ENCODE data around the gene BCAR1. TPM values are rescaled to one million over a fixed set of nuclear protein-coding genes. Genes with fewer than 3 reads are reported as not detected.
A peak's percentile ranks its signal among the peaks of the same experiment; 100 is the strongest.
"Not testable (repeated sequence)": the region's sequence is repeated elsewhere in the genome, so short reads cannot be mapped to it uniquely, and the experiment has no call there.

The BCAR1 gene
- total and polyA plus RNA-seq, 9 donors, result 33.4 to 67.4 (median 56.5) TPM

DNA sequence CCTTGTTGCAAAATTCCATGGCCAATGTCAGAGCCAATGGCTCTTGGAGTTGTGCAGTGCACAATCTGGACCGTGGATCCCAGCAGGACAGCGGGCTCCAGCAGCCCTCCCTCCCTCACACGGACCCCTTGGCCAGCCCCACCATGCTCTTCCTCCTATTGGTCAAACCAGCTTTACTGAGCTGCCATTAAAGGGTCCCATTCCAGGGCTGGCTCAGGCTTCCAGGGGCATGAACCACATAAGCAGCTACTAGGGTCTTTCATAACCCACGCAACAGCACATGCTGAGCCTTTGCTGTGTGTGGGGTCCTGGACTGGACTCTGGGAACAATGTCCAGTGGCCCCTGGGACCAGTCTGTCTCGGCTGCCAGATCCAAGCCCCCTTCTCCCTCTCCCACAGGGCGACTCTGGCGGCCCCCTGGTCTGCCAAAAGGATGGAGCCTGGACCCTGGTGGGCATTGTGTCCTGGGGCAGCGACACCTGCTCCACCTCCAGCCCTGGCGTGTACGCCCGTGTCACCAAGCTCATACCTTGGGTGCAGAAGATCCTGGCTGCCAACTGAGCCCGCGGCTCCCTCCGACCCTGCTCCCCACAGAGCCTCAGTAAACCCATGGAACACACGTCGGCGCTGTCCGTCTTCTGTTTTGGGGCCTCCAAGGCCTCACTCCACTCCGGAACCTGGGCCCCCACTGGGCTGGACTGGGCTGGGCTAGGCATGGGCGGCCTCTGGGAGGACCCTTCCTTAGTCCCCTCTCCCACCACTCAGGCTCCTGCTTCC lies 26.9 kb downstream of the BCAR1 start:
- no peak overlapping the region for H3K27ac ChIP-seq (ENCODE audit: low read length)
- H3K4me1 ChIP-seq (ENCODE audit: control insufficient read depth, insufficient read depth, low read length), result peaks cover 10% of the 10 kb centered on the region
- no peak overlapping the region for H3K4me3 ChIP-seq (ENCODE audit: low read length)
- peaks cover 4% of the 10 kb centered on the region for H3K27me3 ChIP-seq (ENCODE audit: control insufficient read depth, insufficient read depth, low read length)
- H3K9me3 ChIP-seq (replicated peaks; ENCODE audit: control insufficient read depth, low read depth, low read length), result no peaks in the 10 kb centered on the region
- H3K36me3 ChIP-seq (ENCODE audit: control insufficient read depth, insufficient read depth, low read length), result peaks cover 20% of the 10 kb centered on the region
- 65% methylated on average over 20 of the region's 20 CpGs for WGBS (ENCODE audit: insufficient coverage)
- no peak for DNase-seq

DNA sequence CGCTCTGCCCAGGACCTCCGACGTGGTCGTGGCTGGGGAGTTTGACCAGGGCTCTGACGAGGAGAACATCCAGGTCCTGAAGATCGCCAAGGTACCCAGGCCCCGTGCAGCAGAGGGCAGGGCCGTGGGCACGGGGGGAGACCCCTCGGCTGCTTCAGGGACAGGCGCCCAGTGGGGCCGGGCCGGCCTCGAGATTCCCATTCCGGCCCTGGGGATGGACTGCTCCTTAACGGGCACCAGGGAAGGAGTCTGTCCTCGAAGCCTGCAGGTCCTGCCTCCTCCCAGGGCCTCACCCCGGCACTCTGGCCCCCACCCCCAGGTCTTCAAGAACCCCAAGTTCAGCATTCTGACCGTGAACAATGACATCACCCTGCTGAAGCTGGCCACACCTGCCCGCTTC lies 28.3 kb downstream of the BCAR1 start:
- no CpG with 5 or more reads among the region's 20 CpGs for WGBS (ENCODE audit: insufficient coverage)
- H3K4me3 ChIP-seq (ENCODE audit: low read length); H3K27me3 ChIP-seq (ENCODE audit: control insufficient read depth, insufficient read depth, low read length); H3K36me3 ChIP-seq (ENCODE audit: control insufficient read depth, insufficient read depth, low read length); DNase-seq; H3K9me3 ChIP-seq (replicated peaks; ENCODE audit: control insufficient read depth, low read depth, low read length); H3K27ac ChIP-seq (ENCODE audit: low read length): not testable (repeated sequence)
- peaks cover 17% of the 10 kb centered on the region for H3K4me1 ChIP-seq (ENCODE audit: control insufficient read depth, insufficient read depth, low read length)

DNA sequence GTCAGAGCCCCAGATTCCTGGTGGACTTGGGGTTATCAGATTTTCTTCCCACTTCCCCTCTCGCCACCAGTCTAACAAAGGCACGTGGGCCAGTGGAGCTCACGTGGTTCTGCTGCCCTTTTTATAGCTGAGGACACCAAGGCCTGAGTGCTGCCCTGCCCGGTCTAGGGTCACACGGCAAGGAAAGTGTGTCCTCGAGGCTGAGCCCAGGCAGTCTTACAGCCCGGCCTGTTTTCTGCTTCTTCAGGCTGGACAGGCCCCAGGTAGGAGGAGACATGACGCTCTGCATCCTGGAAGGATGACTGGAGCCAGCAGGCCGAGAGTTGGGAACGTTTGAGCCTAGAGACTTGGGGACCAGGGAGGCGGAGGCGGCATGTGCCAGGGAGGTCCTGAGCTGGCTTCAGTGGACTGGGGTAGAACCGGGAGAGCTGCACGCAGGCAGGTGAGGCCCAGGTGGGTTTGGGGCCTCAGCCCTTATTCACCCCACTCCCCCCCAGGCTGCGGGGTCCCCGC lies 29.1 kb downstream of the BCAR1 start:
- 26% methylated on average over 7 of the region's 16 CpGs for WGBS (ENCODE audit: insufficient coverage)
- H3K27ac ChIP-seq (ENCODE audit: low read length), result peak overlapping the region; percentile 20
- H3K9me3 ChIP-seq (replicated peaks; ENCODE audit: control insufficient read depth, low read depth, low read length), result no peaks in the 10 kb centered on the region
- H3K4me1 ChIP-seq (ENCODE audit: control insufficient read depth, insufficient read depth, low read length), result peaks cover 17% of the 10 kb centered on the region
- peaks cover 4% of the 10 kb centered on the region for H3K27me3 ChIP-seq (ENCODE audit: control insufficient read depth, insufficient read depth, low read length)
- H3K4me3 ChIP-seq (ENCODE audit: low read length), result no peak overlapping the region
- H3K36me3 ChIP-seq (ENCODE audit: control insufficient read depth, insufficient read depth, low read length), result no peaks in the 10 kb centered on the region
- DNase-seq, result peak; percentile 94

DNA sequence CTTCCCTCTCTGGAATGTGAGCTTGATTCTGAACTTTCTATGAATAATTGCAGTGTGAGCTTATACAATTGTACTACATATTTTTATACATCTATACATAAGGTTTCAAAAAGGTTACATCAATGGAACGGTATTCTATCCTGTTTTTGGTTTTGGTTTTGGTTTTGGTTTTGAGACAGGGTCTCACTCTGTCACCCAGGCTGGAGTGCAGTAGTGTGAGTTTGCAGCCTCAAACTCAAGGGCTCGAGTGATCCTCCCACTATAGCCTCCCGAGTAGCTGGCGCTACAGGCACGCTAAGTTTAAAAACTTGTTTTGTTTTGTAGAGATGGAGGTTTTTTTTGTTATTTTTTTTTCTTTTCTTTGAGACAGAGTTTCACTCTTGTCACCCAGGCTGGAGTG lies 31.6 kb downstream of the BCAR1 start:
- Histone ChIP-seq H3K27ac (ENCODE audit: low read length) (no peak overlapping the region), H3K4me3 (ENCODE audit: low read length) (no peak overlapping the region), H3K9me3 (replicated peaks; ENCODE audit: control insufficient read depth, low read depth, low read length) (no peaks in the 10 kb centered on the region), H3K4me1 (ENCODE audit: control insufficient read depth, insufficient read depth, low read length) (peaks cover 13% of the 10 kb centered on the region), H3K27me3 (ENCODE audit: control insufficient read depth, insufficient read depth, low read length) (peaks cover 2% of the 10 kb centered on the region), H3K36me3 (ENCODE audit: control insufficient read depth, insufficient read depth, low read length) (no peaks in the 10 kb centered on the region)
- no CpG with 5 or more reads among the region's 5 CpGs for whole genome bisulfite sequencing (ENCODE audit: insufficient coverage)
- no peak for DNase-seq

DNA sequence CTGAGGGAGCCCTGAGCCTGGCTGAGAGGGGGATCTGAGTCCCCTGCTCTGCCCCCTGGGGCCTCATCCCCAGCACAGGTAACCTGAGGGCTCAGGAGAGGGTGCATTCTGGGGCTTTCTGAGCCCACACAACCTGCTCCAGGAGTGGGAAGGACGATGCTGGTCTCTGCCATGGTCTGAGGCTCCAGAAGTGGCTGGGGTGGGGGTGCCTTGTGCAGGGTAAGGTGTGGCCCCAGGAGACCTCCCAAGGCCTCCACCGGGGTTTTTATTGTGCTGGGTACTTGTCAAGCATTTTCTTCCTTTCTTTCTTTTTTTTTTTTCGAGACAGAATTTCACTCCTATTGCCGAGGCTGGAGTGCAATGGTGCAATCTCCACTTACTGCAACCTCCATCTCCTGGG lies 32.3 kb downstream of the BCAR1 start:
- peak overlapping the region; percentile 20 for H3K27ac ChIP-seq (ENCODE audit: low read length)
- no peaks in the 10 kb centered on the region for H3K27me3 ChIP-seq (ENCODE audit: control insufficient read depth, insufficient read depth, low read length)
- H3K4me1 ChIP-seq (ENCODE audit: control insufficient read depth, insufficient read depth, low read length), result peaks cover 13% of the 10 kb centered on the region
- H3K9me3 ChIP-seq (replicated peaks; ENCODE audit: control insufficient read depth, low read depth, low read length), result no peaks in the 10 kb centered on the region
- no peaks in the 10 kb centered on the region for H3K36me3 ChIP-seq (ENCODE audit: control insufficient read depth, insufficient read depth, low read length)
- no peak for DNase-seq
- WGBS (ENCODE audit: insufficient coverage), result 65% methylated on average over 2 of the region's 4 CpGs
- no peak overlapping the region for H3K4me3 ChIP-seq (ENCODE audit: low read length)

DNA sequence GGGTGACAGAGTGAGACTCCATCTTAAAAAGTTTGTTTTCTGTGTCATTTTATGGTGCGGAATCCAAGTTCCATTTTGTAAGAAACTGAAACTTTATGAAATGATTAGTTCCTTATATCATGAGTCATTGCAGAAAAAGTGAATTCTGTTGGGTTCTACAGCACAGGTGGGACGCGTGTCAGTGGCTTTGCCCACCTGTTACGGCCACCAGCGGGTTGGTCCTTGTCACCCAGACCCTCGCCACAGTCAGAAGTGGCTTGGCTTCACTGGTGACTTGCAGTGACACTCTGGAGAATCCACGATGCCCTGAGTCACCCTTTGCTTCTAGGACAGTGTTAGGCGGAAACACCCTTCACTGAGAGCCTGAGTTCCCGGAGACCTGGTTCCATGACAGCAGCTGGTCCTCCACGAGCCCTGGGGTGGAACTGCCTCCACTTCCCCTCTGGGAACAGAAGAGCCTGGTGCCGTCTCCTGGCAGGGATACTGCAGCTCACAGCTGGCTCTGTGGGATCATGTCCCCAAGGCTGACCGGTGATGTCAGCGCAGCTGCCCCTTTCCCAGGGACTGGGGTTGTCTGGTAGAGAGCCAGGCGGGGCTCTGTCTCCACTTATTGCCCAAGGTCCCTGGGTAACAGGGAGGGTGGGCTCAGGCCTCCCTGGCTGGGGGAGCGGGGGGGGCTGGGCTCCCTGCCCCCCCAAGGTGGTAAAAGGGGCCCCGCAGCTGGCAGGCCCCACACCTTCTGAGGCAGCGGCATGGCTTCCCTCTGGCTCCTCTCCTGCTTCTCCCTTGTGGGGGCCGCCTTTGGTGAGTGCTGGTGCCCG lies 33.0 kb downstream of the BCAR1 start, which contains the start of gene CTRB1:
TSS of gene CTRB1 (plus strand) at position 733 of the 821 bp plus-strand sequence. CDS start at position 753, 20 bp downstream.
- peak; percentile 28 for DNase-seq
- H3K4me3 ChIP-seq (ENCODE audit: low read length), result no peak within 1 kb of the TSS
- H3K27ac ChIP-seq (ENCODE audit: low read length), result peak within 1 kb of the TSS; percentile 20
- no peaks in the 10 kb centered on the region for H3K27me3 ChIP-seq (ENCODE audit: control insufficient read depth, insufficient read depth, low read length)
- WGBS (ENCODE audit: insufficient coverage), result 71% methylated on average over 15 of the region's 19 CpGs
- H3K36me3 ChIP-seq (ENCODE audit: control insufficient read depth, insufficient read depth, low read length), result no peaks in the 10 kb centered on the region
- peaks cover 13% of the 10 kb centered on the region for H3K4me1 ChIP-seq (ENCODE audit: control insufficient read depth, insufficient read depth, low read length)
- H3K9me3 ChIP-seq (replicated peaks; ENCODE audit: control insufficient read depth, low read depth, low read length), result no peaks in the 10 kb centered on the region

DNA sequence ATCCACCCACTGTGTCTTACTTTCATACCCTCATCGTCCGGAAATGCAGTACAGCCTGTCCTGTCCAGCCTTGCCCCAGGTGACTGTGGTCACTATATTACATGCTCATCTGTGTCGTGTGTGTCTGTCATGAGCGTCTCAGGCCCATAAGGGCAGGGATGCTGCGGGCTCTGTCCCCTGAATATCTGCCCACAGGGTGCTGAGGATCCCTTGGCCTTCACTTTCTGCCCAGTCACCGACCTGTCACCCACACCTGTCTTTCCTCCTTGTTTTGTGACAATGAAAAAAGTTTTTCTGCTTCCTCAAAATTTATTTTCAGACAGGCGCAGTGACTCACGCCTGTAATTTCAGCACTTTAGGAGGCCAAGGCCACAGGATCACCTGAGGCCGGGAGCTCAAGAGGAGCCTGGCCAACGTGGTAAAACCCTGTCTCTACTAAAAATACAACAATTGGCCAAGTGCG lies 34.0 kb downstream of the BCAR1 start:
- H3K36me3 ChIP-seq (ENCODE audit: control insufficient read depth, insufficient read depth, low read length), result no peaks in the 10 kb centered on the region
- H3K27me3 ChIP-seq (ENCODE audit: control insufficient read depth, insufficient read depth, low read length), result no peaks in the 10 kb centered on the region
- H3K27ac ChIP-seq (ENCODE audit: low read length), result no peak overlapping the region
- no peaks in the 10 kb centered on the region for H3K9me3 ChIP-seq (replicated peaks; ENCODE audit: control insufficient read depth, low read depth, low read length)
- H3K4me3 ChIP-seq (ENCODE audit: low read length), result no peak overlapping the region
- peaks cover 11% of the 10 kb centered on the region for H3K4me1 ChIP-seq (ENCODE audit: control insufficient read depth, insufficient read depth, low read length)
- 90% methylated on average over 9 of the region's 11 CpGs for WGBS (ENCODE audit: insufficient coverage)
- no peak for DNase-seq

DNA sequence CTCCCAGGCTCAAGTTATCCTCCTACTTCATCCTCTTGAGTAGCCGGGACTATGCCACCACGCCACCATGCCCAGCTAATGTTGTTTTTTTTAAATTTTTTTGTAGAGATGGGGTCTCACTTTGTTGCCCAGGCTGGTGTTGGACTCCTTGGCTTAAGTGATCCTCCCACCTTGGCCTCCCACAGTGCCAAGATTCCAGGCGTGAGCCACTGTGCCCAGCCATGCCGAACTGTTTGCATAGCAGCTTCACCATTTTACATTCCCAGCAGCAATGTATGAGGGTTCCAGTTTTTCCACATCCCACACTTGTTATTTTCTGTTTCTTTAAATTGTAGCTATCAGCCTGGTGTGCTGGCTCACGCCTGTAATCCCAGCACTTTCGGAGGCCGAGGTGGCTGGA lies 34.8 kb downstream of the BCAR1 start:
- peaks cover 7% of the 10 kb centered on the region for H3K4me1 ChIP-seq (ENCODE audit: control insufficient read depth, insufficient read depth, low read length)
- no peaks in the 10 kb centered on the region for H3K9me3 ChIP-seq (replicated peaks; ENCODE audit: control insufficient read depth, low read depth, low read length)
- H3K27ac ChIP-seq (ENCODE audit: low read length), result no peak overlapping the region
- no peaks in the 10 kb centered on the region for H3K36me3 ChIP-seq (ENCODE audit: control insufficient read depth, insufficient read depth, low read length)
- WGBS (ENCODE audit: insufficient coverage), result no CpG with 5 or more reads among the region's 7 CpGs
- no peaks in the 10 kb centered on the region for H3K27me3 ChIP-seq (ENCODE audit: control insufficient read depth, insufficient read depth, low read length)
- no peak overlapping the region for H3K4me3 ChIP-seq (ENCODE audit: low read length)
- DNase-seq, result no peak

DNA sequence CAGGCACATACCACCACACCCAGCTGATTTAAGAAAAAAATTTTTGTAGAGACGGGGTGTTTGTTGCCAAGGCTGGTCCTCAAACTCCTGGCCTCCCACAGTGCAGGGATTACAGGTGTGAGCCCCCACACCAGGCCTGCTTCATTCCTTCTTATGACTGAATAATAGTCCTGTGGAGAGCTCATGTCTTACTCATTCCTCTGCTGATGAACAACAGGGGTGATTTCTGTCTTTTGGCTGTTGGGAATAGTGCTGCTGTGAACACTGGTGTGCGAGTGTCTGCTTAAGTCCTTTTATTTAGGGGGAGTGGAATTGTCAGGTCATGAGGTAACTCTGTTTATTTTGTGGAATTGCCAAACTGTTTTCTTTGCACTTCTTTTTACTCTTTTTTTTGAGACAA lies 35.3 kb downstream of the BCAR1 start:
- no peak overlapping the region for H3K4me3 ChIP-seq (ENCODE audit: low read length)
- H3K4me1 ChIP-seq (ENCODE audit: control insufficient read depth, insufficient read depth, low read length), result peaks cover 7% of the 10 kb centered on the region
- no peaks in the 10 kb centered on the region for H3K36me3 ChIP-seq (ENCODE audit: control insufficient read depth, insufficient read depth, low read length)
- 80% methylated on average over 1 of the region's 2 CpGs for WGBS (ENCODE audit: insufficient coverage)
- H3K27me3 ChIP-seq (ENCODE audit: control insufficient read depth, insufficient read depth, low read length), result no peaks in the 10 kb centered on the region
- no peaks in the 10 kb centered on the region for H3K9me3 ChIP-seq (replicated peaks; ENCODE audit: control insufficient read depth, low read depth, low read length)
- no peak overlapping the region for H3K27ac ChIP-seq (ENCODE audit: low read length)
- no peak for DNase-seq

DNA sequence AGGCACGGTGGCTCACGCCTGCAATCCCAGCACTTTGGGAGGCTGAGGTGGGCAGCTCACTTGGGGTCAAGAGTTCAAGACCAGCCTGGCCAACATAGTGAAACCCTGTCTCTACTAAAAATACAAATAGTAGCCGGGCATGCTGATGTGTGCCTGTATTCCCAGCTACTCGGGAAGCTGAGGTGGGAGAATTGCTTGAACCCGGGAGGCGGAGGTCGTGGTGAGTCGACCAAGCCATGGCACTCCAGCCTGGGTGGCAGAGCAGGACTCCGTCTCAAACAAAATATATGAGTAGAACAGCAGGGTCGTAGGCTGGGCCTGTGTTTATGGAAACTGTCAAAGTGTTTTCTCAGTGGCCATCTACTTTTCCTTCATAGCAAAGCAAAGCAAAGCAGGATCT lies 40.1 kb downstream of the BCAR1 start:
- not testable (repeated sequence) for H3K27me3 ChIP-seq (ENCODE audit: control insufficient read depth, insufficient read depth, low read length); H3K9me3 ChIP-seq (replicated peaks; ENCODE audit: control insufficient read depth, low read depth, low read length); H3K27ac ChIP-seq (ENCODE audit: low read length); H3K36me3 ChIP-seq (ENCODE audit: control insufficient read depth, insufficient read depth, low read length); DNase-seq; H3K4me3 ChIP-seq (ENCODE audit: low read length)
- H3K4me1 ChIP-seq (ENCODE audit: control insufficient read depth, insufficient read depth, low read length), result peaks cover 10% of the 10 kb centered on the region
- 81% methylated on average over 8 of the region's 10 CpGs for WGBS (ENCODE audit: insufficient coverage)

All from muscle of leg (tissue), 11 donors.